LNCAP (cell line): ENCODE results near the gene SPRYD4.

Experiments
- TF ChIP-seq, protein P1 (sequence below): fragments of 450-650 bp; IDR thresholded peaks from 2 replicates; pipeline ENCODE4 v1.5.1; 2017; ENCODE audit warnings: mild to moderate bottlenecking

SPRYD4 gene

DNA sequence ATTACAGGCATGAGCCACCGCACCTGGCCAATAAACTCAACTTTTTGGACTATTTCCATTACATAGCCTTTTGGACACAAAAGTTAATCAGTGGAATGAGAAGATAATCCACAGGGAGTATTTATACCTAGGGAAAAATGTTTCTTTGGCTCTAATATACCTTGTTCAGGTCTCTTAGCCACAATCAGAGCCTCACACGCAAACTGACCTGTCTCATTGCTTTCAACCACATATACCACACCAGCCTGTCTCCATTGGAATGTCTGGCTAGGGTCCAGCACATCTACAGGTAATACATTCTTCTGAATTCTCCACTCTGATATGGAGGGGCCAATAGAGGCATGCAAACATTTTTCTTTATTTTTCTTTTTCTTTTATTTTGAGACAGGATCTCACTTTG is 49.5 kb downstream of the SPRYD4 start:
- TF ChIP-seq, protein P1, sequence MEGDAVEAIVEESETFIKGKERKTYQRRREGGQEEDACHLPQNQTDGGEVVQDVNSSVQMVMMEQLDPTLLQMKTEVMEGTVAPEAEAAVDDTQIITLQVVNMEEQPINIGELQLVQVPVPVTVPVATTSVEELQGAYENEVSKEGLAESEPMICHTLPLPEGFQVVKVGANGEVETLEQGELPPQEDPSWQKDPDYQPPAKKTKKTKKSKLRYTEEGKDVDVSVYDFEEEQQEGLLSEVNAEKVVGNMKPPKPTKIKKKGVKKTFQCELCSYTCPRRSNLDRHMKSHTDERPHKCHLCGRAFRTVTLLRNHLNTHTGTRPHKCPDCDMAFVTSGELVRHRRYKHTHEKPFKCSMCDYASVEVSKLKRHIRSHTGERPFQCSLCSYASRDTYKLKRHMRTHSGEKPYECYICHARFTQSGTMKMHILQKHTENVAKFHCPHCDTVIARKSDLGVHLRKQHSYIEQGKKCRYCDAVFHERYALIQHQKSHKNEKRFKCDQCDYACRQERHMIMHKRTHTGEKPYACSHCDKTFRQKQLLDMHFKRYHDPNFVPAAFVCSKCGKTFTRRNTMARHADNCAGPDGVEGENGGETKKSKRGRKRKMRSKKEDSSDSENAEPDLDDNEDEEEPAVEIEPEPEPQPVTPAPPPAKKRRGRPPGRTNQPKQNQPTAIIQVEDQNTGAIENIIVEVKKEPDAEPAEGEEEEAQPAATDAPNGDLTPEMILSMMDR, result no peak

DNA sequence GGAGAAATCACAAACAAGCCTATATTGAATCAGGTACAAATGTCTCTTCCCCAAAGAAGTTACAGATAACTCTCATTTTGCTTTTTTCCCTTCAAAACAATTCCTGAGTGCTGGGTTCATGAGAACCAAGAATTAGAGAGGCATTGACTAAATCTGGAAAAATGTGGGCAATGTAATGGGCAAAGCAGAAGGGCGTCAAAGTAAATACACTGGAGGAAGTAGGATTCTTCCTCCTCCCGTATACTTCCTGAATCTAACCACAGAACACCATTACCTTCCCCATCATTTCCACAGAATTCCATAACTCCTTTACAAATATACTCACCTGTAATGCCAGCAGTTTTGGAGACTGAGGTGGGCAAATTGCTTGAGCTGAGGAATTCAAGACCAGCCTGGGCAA is 50.2 kb downstream of the SPRYD4 start:
- TF ChIP-seq, protein P1, result no peak

DNA sequence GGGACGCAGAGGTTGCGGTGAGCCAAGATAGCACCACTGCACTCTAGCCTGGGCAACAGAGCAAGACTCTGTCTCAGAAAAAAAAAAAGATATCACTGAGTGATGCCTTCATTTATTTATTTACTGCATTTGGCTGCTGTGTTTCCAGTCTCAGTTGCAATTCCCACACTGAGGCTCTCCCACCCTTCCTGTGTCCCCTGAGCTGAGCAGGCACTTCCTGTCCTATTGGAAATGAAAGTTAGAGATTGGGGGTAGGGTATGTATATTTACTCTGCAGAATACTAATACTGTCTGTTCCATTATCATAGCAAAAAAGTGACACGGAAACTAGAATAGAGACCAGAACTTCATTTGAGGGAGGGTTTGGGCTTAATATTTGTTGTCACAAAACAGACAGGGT is 51.7 kb downstream of the SPRYD4 start:
- TF ChIP-seq, protein P1, result no peak

DNA sequence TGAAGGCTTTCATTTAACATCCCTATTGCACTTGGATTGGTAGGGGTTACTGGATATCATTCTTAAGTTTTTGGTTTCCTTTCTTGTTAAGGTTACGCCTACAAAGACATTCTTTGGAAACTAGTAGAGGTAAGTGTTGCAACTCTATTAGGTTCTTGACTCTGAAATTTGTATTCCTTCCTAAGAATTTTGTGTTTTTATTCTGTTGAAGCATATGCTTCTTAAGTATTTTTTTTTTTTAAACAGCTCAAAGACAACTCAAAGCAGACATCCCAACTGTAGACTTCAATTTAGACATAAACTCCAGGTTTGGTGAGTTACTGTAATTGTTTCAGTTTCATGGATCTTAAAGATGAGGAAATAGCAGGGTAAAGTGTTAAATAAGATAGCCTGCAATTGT is 52.1 kb downstream of the SPRYD4 start:
- TF ChIP-seq, protein P1, result no peak

DNA sequence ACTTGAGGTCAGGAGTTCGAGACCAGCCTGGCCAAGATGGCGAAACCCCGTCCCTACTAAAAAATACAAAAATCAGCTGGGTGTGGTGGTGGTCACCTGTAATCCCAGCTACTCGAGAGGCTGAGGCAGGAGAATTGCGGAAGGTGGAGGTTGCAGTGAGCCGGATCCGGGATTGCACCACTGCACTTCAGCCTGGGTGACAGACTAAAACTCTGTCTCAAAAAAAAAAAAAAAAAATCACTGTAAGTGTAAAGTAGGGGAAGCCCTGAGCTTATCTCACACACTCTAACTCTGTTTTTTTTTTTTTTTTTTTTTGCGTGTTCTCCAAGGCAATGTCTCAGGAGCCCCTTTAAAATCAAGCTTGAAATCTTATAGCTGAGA is 52.8 kb downstream of the SPRYD4 start:
- TF ChIP-seq, protein P1, result no peak

DNA sequence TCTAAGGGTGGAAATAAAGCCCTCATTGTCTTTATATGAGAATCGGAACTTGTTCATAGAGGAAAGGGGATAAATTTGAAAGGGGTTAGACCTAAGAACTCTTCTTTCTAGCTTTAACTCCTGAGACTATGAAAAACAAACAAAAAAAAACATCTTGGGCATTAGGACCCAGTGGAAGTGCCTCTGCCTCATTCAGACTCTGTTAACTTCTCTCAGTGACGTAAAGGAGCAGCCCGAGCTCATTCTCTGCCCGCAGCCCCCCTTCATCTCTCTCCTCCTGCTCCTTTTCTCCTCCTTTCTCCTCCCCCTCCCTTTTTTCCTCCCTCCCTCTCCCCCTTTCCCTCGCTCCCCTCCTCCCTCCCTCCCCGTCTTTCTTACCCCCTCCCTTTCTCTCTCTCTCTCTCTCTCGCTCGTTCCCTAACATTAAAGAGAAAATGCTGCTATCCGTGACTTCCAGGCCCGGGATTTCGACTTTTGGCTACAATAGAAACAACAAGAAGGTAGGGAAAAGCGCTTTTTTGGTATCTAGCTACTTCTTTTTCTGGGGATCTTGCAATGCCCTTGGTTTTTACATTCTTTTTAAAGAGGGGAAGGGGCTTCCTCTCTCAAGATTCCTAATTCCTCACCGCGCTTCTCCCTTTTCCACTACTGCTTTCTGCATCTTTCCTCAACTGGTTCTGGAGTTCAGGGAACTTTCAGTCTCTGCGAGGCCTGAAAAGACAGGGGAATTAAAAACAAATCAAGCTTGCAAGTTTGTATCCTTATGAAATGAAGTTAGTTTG is 53.4 kb downstream of the SPRYD4 start, which contains the start of gene RBMS2:
RBMS2 (plus strand) TSS at position 231 of the 782 bp plus-strand sequence; CDS start at position 435, 204 bp downstream.
- TF ChIP-seq, protein P1, result no peak

DNA sequence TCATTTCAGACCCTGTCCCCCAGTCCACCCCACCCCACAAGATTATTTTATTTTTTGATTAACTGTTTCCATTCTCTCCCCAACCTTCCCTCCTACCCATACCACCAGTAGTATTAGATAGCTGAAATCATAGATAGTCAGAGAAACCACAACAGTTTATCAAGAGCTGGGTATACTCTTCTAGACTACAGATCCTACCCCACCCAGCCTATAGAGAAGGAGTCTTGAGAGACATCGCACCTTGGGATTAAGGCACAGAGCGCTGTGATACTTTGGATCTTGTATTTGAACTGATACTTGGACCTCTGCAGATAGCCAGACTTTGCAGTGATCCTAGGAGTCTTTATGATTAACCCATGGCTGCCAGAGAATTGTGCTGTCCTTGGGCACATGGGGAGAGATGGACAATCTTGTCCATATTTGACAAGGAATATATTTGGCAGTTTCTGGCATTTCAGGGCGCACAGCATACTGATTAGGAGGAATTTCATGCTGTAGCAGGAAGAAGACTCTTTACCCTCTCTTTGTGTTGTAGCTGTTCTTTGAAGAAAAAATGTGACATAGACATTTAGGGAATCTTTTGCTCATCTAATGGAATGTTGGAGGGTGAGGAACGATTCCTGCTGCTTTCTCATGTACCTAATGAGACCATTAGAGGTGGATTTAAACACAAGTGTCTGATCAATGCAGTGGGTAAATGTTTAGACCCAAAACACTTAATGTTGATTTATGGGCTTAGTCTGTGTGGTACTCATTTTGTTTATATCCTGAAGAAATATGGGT is 54.2 kb downstream of the SPRYD4 start:
- TF ChIP-seq, protein P1, result no peak
